ENCODE data around the gene STAC3.

Gene STAC3

DNA sequence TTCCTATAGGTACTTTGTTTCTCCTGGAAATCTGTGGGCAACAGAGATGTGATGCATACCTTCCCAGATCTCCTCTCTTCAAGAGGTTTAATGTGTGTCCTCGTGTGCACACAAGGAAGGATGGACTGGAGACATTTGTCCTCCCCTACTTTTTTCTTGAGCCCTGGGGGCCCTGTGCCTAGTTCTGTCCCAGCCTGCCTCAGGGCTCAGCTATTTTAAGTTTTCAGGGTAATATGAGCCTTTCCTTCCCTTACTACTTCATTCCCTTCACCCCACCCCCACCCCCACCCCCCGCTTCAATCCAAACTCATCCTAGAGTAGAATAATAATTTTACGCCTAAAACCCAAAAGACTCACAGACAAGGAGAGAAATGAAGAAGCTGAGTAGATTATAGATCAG is 446 bp downstream of the STAC3 start:
- no peak overlapping the region for H3K4me3 ChIP-seq (ENCODE audit: low read length)
- TF ChIP-seq CTCF (conservative IDR thresholded peaks at IDR 0.05; ENCODE audit: low read length) = no peak

GRCh38 chr12:57248934-57249742 is 1.8 kb downstream of the STAC3 start:
- DNase-seq (ENCODE audit: low read depth) = no peak
- H3K4me3 ChIP-seq (ENCODE audit: low read length) = no peak overlapping the region

More for the DNA sequence above, 446 bp downstream of the STAC3 start:
- DNase-seq (ENCODE audit: low read depth) = no peak

GRCh38 chr12:57247041-57247440 is 3.9 kb downstream of the STAC3 start:
- DNase-seq (ENCODE audit: low read depth) = no peak
- no peak overlapping the region for H3K4me3 ChIP-seq (ENCODE audit: low read length)
- no peak for TF ChIP-seq CTCF (conservative IDR thresholded peaks at IDR 0.05; ENCODE audit: low read length)

More at GRCh38 chr12:57248934-57249742, 1.8 kb downstream of the STAC3 start:
- no peak for TF ChIP-seq CTCF (conservative IDR thresholded peaks at IDR 0.05; ENCODE audit: low read length)

GRCh38 chr12:57244312-57244696 is 6.7 kb downstream of the STAC3 start:
- no peak for TF ChIP-seq CTCF (conservative IDR thresholded peaks at IDR 0.05; ENCODE audit: low read length)
- no peak overlapping the region for H3K4me3 ChIP-seq (ENCODE audit: low read length)
- DNase-seq (ENCODE audit: low read depth) = no peak

GRCh38 chr12:57243521-57244311 is 7.3 kb downstream of the STAC3 start:
- H3K4me3 ChIP-seq (ENCODE audit: low read length) = peak overlapping the region; percentile 45
- TF ChIP-seq CTCF (conservative IDR thresholded peaks at IDR 0.05; ENCODE audit: low read length) = peak; percentile 66
- DNase-seq (ENCODE audit: low read depth) = peak; percentile 64

DNA sequence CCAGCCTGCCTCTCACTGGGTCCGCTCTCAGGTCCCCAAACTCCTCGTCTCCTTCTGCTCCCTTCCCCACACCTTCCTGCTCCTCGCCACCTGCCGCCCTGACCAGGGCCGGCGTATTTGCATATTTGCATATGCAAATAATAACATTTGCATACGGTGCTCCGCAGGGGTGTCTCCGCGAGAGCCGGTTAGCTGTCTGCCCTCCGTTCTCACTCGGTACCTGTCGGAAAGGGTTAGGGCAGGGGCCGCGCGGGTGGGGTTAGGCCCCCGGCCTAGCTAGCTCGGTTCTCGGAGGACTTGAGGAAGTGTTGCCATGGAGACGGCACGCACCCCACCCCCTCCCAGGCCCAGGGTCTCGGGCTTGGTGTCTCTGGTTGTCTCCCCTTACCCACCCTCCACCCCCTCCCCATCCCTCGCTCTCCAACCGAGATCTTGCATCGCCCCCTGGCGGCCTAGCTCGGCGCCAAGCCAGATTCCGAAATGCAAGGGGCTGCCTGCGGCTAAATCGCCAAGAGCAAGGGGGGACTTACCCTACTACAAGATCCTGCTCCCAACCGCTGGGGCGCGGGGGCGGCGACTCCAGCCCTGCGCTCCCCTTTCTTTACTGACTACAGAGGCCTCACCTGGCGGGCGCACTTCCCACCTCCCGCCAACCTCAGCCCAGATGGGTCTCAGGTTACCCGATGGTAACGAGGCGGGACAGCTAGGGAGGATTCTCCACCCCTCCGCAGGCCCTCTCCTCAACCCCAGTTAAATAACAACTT is 8.1 kb downstream of the STAC3 start:
- H3K4me3 ChIP-seq (ENCODE audit: low read length) = peak overlapping the region; percentile 30
- TF ChIP-seq CTCF (conservative IDR thresholded peaks at IDR 0.05; ENCODE audit: low read length) = peak; percentile 49
- no peak for DNase-seq (ENCODE audit: low read depth)

All from AG10803 (cell line).